Measurements from ENCODE around the gene CDKN2D. TPM values are rescaled to one million over a fixed set of nuclear protein-coding genes. Genes with fewer than 3 reads are reported as not detected.

Gene CDKN2D
- total RNA-seq, 4 donors from 2014 or later = 11.2 to 30.0 (median 18.3) TPM

DNA sequence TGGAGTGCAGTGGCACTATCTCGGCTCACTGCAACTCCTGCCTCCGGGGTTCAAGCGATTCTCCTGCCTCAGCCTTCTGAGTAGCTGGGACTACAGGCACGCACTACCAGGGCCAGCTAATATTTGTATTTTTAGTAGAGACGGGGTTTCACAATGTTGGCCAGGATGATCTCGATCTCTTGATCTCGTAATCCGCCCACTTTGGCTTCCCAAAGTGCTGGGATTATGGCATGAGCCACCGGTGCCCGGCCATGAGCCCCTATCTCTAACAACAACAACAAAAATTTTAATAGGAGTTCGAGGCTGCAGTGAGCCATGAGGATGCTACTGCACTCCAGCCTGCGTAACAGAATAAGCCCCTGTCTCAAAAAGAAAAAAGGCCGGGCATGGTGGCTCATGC lies 13.3 kb upstream of the CDKN2D start:
- intact Hi-C loops (cut with DNase I) = loop anchor here (10.0 kb wide), 1 partner anchor 123 kb away; the partner anchor contains the start of gene QTRT1
- TF ChIP-seq EP300 (IDR thresholded peaks at IDR 0.05) (no peak), POLR2AphosphoS5 (IDR thresholded peaks at IDR 0.05) (no peak), POLR2A (IDR thresholded peaks at IDR 0.05; ENCODE audit: low read depth) (no peak), CTCF (IDR thresholded peaks at IDR 0.05) (no peak)

GRCh38 chr19:10580979-10581631 lies 12.3 kb upstream of the CDKN2D start:
- TF ChIP-seq POLR2AphosphoS5 (IDR thresholded peaks at IDR 0.05) (peak in 1 of 2 donors; percentile 67), EP300 (IDR thresholded peaks at IDR 0.05) (no peak), CTCF (IDR thresholded peaks at IDR 0.05) (peak; percentile 97 to 99 (median 98))
- Histone ChIP-seq H3K4me3 (peak overlapping the region; percentile 22 to 33 (median 28)), H3K9me3 (no peaks in the 10 kb centered on the region), H3K27ac (replicated peaks in 1 of 4) (no peak overlapping the region), H3K36me3 (no peaks in the 10 kb centered on the region), H3K4me1 (peaks cover 5 to 11% (median 7%) of the 10 kb centered on the region in 4 donors), H3K27me3 (peaks cover 0 to 13% (median 0%) of the 10 kb centered on the region in 4 donors)
- intact Hi-C loops (cut with DNase I) = loop anchor here (1.0 to 10.0 kb wide), 2 partner anchors 63 to 124 kb away; partner anchors contain the start of gene QTRT1
- peak; percentile 98 for DNase-seq (ENCODE audit: extremely low spot score)
- WGBS = 33% methylated on average over 18 of the region's 31 CpGs

More for the DNA sequence above, 13.3 kb upstream of the CDKN2D start:
- Histone ChIP-seq H3K36me3 (no peaks in the 10 kb centered on the region), H3K4me3 (no peak overlapping the region), H3K4me1 (peaks cover 5 to 11% (median 7%) of the 10 kb centered on the region in 4 donors), H3K9me3 (no peaks in the 10 kb centered on the region), H3K27ac (replicated peaks in 1 of 4) (no peak overlapping the region), H3K27me3 (peaks cover 0 to 23% (median 0%) of the 10 kb centered on the region in 4 donors)
- no peak for DNase-seq (ENCODE audit: extremely low spot score)
- WGBS = 92% methylated on average over 13 of the region's 13 CpGs

DNA sequence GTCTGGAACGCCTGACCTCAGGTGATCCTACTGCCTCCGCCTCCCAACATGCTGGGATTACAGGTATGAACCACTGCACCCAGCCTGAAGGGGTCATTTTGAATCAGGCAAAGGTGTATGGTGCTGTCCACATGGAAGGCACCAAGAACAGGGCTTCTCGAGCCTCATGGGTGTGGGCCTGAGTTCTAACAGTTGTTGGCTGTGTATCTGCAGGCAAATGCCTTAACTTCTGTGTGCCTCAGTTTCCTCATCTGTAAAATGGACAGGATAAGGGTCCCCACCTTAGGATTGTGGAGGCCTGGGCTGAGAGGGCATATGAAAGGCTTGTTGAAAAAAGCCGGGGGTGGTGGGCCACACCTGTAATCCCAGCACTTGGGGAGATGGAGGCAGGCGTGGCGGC lies 9.2 kb upstream of the CDKN2D start:
- Histone ChIP-seq H3K27me3 (peaks cover 0 to 11% (median 0%) of the 10 kb centered on the region in 4 donors), H3K4me1 (peaks cover 5 to 11% (median 7%) of the 10 kb centered on the region in 4 donors), H3K9me3 (no peaks in the 10 kb centered on the region), H3K4me3 (no peak overlapping the region), H3K27ac (replicated peaks in 1 of 4) (no peak overlapping the region), H3K36me3 (no peaks in the 10 kb centered on the region)
- 98% methylated on average over 4 of the region's 6 CpGs for WGBS
- DNase-seq (ENCODE audit: extremely low spot score) = no peak
- intact Hi-C loops (cut with DNase I) = no loop called here
- no peak for TF ChIP-seq POLR2A (IDR thresholded peaks at IDR 0.05; ENCODE audit: low read depth)
- TF ChIP-seq POLR2AphosphoS5 (IDR thresholded peaks at IDR 0.05) = no peak
- no peak for TF ChIP-seq EP300 (IDR thresholded peaks at IDR 0.05)
- TF ChIP-seq CTCF (IDR thresholded peaks at IDR 0.05) = no peak

DNA sequence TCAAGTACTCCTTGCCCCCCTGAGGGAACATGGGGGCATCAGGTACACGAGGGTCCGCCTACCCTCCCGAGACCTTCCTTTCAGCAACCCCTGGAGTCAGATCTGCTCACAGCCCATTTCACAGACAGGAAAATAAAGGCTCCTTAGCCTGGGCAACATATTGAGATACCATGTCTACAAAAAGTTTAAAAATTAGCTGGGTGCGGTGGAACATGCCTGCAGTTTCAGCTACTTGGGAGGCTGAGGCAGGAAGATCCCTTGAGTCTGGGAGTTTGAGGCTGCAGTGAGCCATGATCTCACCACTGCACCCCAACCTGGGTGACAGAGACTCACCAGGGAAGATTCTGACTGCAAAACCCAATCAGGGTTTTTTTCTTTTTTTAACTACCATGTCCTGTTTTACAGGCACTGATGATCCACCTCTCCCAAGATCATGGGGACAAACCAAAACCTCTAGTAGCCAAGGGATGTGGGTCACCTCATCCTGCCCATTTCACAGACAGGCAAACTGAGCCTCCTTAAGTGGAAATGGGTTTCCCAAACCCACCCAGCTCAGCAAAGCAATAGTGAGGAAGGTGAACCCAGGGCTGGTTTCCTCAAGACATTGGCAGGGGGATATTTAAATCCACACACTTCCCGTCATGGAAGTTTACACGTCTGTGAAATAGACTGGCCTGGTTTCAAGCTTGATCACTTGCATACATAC lies 6.4 kb upstream of the CDKN2D start:
- Histone ChIP-seq H3K27me3 (peaks cover 0 to 13% (median 0%) of the 10 kb centered on the region in 4 donors), H3K27ac (replicated peaks in 1 of 4) (no peak overlapping the region), H3K4me3 (no peak overlapping the region), H3K9me3 (no peaks in the 10 kb centered on the region), H3K4me1 (peaks cover 6 to 10% (median 8%) of the 10 kb centered on the region in 4 donors), H3K36me3 (no peaks in the 10 kb centered on the region)
- TF ChIP-seq EP300 (IDR thresholded peaks at IDR 0.05) (no peak), POLR2AphosphoS5 (IDR thresholded peaks at IDR 0.05) (no peak), CTCF (IDR thresholded peaks at IDR 0.05) (no peak), POLR2A (IDR thresholded peaks at IDR 0.05; ENCODE audit: low read depth) (no peak)
- intact Hi-C loops (cut with DNase I) = no loop called here
- no peak for DNase-seq (ENCODE audit: extremely low spot score)
- WGBS = 72% methylated on average over 6 of the region's 6 CpGs
